Measurements from ENCODE around the gene ZNF584.

Gene ZNF584

GRCh38 chr19:58455306-58455705, 46.9 kb downstream of the ZNF584 start:
- Histone ChIP-seq H3K27me3 (ENCODE audit: insufficient read depth, poor library complexity, severe bottlenecking) (no peaks in the 10 kb centered on the region), H3K4me3 (replicated peaks; ENCODE audit: insufficient read depth, low read length) (no peak overlapping the region), H3K27ac (replicated peaks) (no peak overlapping the region)
- no peak for TF ChIP-seq REST (IDR thresholded peaks at IDR 0.05; ENCODE audit: insufficient replicate concordance, low read depth)
- TF ChIP-seq GABPA (IDR thresholded peaks at IDR 0.05; ENCODE audit: low read depth) = no peak
- no peak for TF ChIP-seq SPI1 (IDR thresholded peaks at IDR 0.05; ENCODE audit: borderline replicate concordance, low read depth)
- no peak for TF ChIP-seq POLR2AphosphoS5 (IDR thresholded peaks at IDR 0.05; ENCODE audit: low read depth)
- no peak for TF ChIP-seq CTCF (IDR thresholded peaks at IDR 0.05; ENCODE audit: insufficient read depth, low read length)
- DNase-seq (ENCODE audit: low read depth in 1 of 2, low spot score in 1 of 2) = no peak

GRCh38 chr19:58456111-58456510, 47.7 kb downstream of the ZNF584 start:
- TF ChIP-seq SPI1 (IDR thresholded peaks at IDR 0.05; ENCODE audit: borderline replicate concordance, low read depth) (no peak), POLR2AphosphoS5 (IDR thresholded peaks at IDR 0.05; ENCODE audit: low read depth) (no peak), CTCF (IDR thresholded peaks at IDR 0.05; ENCODE audit: insufficient read depth, low read length) (no peak), REST (IDR thresholded peaks at IDR 0.05; ENCODE audit: insufficient replicate concordance, low read depth) (no peak), GABPA (IDR thresholded peaks at IDR 0.05; ENCODE audit: low read depth) (no peak)
- no peak overlapping the region for H3K4me3 ChIP-seq (replicated peaks; ENCODE audit: insufficient read depth, low read length)
- no peak overlapping the region for H3K27ac ChIP-seq (replicated peaks)
- no peaks in the 10 kb centered on the region for H3K27me3 ChIP-seq (ENCODE audit: insufficient read depth, poor library complexity, severe bottlenecking)
- DNase-seq (ENCODE audit: low read depth in 1 of 2, low spot score in 1 of 2) = no peak

- no peak overlapping the region for H3K4me3 ChIP-seq (replicated peaks; ENCODE audit: insufficient read depth, low read length)
- TF ChIP-seq SPI1 (IDR thresholded peaks at IDR 0.05; ENCODE audit: borderline replicate concordance, low read depth) (no peak), REST (IDR thresholded peaks at IDR 0.05; ENCODE audit: insufficient replicate concordance, low read depth) (no peak), POLR2AphosphoS5 (IDR thresholded peaks at IDR 0.05; ENCODE audit: low read depth) (no peak)
- no peak overlapping the region for H3K27ac ChIP-seq (replicated peaks)
- H3K27me3 ChIP-seq (ENCODE audit: insufficient read depth, poor library complexity, severe bottlenecking) = no peaks in the 10 kb centered on the region
- no peak for DNase-seq (ENCODE audit: low read depth in 1 of 2, low spot score in 1 of 2)
Measured at GRCh38 chr19:58460039-58460438, 51.6 kb downstream of the ZNF584 start.
